ENCODE data around the gene ZNF200. TPM values are rescaled to one million over a fixed set of nuclear protein-coding genes. Genes with fewer than 3 reads are reported as not detected.
A peak's percentile ranks its signal among the peaks of the same experiment; 100 is the strongest.
"Not testable (repeated sequence)": the region's sequence is repeated elsewhere in the genome, so short reads cannot be mapped to it uniquely, and the experiment has no call there.

Gene ZNF200
- total RNA-seq, 1 donor from 2014 or later, result 11.0 TPM

GRCh38 chr16:3212006-3212405 lies 23.0 kb downstream of the ZNF200 start:
- Mint-ChIP-seq H3K36me3 (ENCODE audit: low read depth) (peaks cover 26% of the 10 kb centered on the region), H3K27me3 (ENCODE audit: low read depth) (no peaks in the 10 kb centered on the region), H3K9me3 (peaks cover 53% of the 10 kb centered on the region), H3K4me1 (ENCODE audit: low read depth) (peaks cover 27% of the 10 kb centered on the region), H3K27ac (no peak overlapping the region), H3K4me3 (ENCODE audit: low read depth) (no peak overlapping the region)
- DNase-seq (ENCODE audit: low spot score), result no peak
- intact Hi-C loops (cut with micrococcal nuclease), result no loop called here

- DNase-seq (ENCODE audit: low spot score), result no peak
- Mint-ChIP-seq H3K27me3 (ENCODE audit: low read depth) (no peaks in the 10 kb centered on the region), H3K4me3 (ENCODE audit: low read depth) (no peak overlapping the region), H3K4me1 (ENCODE audit: low read depth) (no peaks in the 10 kb centered on the region), H3K27ac (no peak overlapping the region), H3K9me3 (peaks cover 44% of the 10 kb centered on the region), H3K36me3 (ENCODE audit: low read depth) (peaks cover 4% of the 10 kb centered on the region)
- intact Hi-C loops (cut with micrococcal nuclease), result no loop called here
Observed at GRCh38 chr16:3207086-3207953, 27.6 kb downstream of the ZNF200 start.

DNA sequence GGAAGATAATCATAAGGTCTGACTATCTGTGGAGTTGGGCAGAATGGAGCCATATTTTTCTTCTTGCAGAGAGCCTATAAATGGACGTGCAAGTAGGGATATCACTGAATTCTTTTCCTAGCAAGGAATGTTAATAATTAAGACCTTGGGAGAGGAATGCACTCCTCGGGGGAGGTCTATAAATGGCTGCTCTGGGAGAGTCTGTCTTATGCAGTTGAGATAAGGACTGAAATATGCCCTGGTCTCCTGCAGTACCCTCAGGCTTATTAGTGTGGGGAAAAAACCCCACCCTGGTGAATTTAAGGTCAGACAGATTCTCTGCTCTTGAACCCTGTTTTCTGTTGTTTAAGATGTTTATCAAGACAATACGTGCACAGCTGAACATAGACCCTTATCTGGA lies 29.0 kb downstream of the ZNF200 start:
- intact Hi-C loops (cut with micrococcal nuclease); H3K36me3 Mint-ChIP-seq (ENCODE audit: low read depth); H3K4me1 Mint-ChIP-seq (ENCODE audit: low read depth); H3K27ac Mint-ChIP-seq; H3K4me3 Mint-ChIP-seq (ENCODE audit: low read depth); DNase-seq (ENCODE audit: low spot score); H3K27me3 Mint-ChIP-seq (ENCODE audit: low read depth): not testable (repeated sequence)
- peaks cover 40% of the 10 kb centered on the region for H3K9me3 Mint-ChIP-seq

GRCh38 chr16:3202903-3203539 lies 31.9 kb downstream of the ZNF200 start:
- Mint-ChIP-seq H3K27me3 (ENCODE audit: low read depth) (peaks cover 7% of the 10 kb centered on the region), H3K27ac (no peak overlapping the region), H3K4me1 (ENCODE audit: low read depth) (no peaks in the 10 kb centered on the region), H3K9me3 (peaks cover 31% of the 10 kb centered on the region), H3K4me3 (ENCODE audit: low read depth) (no peak overlapping the region), H3K36me3 (ENCODE audit: low read depth) (peaks cover 4% of the 10 kb centered on the region)
- intact Hi-C loops (cut with micrococcal nuclease), result no loop called here
- no peak for DNase-seq (ENCODE audit: low spot score)

- Mint-ChIP-seq H3K4me3 (ENCODE audit: low read depth) (no peak overlapping the region), H3K9me3 (no peaks in the 10 kb centered on the region), H3K27me3 (ENCODE audit: low read depth) (peaks cover 16% of the 10 kb centered on the region), H3K4me1 (ENCODE audit: low read depth) (no peaks in the 10 kb centered on the region), H3K36me3 (ENCODE audit: low read depth) (no peaks in the 10 kb centered on the region), H3K27ac (no peak overlapping the region)
- DNase-seq (ENCODE audit: low spot score), result no peak
- intact Hi-C loops (cut with micrococcal nuclease), result no loop called here
Observed at GRCh38 chr16:3198334-3199072, 36.5 kb downstream of the ZNF200 start.

- H3K36me3 Mint-ChIP-seq (ENCODE audit: low read depth); H3K9me3 Mint-ChIP-seq; H3K4me3 Mint-ChIP-seq (ENCODE audit: low read depth); intact Hi-C loops (cut with micrococcal nuclease); H3K27ac Mint-ChIP-seq; DNase-seq (ENCODE audit: low spot score); H3K4me1 Mint-ChIP-seq (ENCODE audit: low read depth): not testable (repeated sequence)
- peaks cover 16% of the 10 kb centered on the region for H3K27me3 Mint-ChIP-seq (ENCODE audit: low read depth)
Observed at GRCh38 chr16:3197694-3198333, 37.1 kb downstream of the ZNF200 start.

DNA sequence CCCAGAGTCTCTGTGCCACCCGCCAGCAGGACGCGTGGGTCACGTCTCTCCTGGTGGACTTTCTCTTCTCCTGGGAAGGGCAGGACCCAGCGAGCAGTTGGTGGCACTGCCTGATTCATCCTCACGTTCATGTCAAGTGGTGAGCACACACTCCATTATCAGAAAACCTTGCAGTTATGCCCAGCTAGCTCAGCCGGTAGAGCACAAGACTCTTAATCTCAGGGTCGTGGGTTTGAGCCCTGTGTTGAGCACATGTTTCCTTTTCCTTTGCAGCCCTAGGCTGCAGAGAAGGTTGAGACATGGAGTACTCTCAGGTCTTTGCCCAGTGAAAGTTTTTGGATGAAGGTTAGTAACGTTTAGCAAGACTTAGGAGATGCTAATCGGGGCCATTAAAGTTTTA lies 39.0 kb downstream of the ZNF200 start:
- Mint-ChIP-seq H3K9me3 (no peaks in the 10 kb centered on the region), H3K27me3 (ENCODE audit: low read depth) (peaks cover 25% of the 10 kb centered on the region), H3K27ac (no peak overlapping the region), H3K4me3 (ENCODE audit: low read depth) (no peak overlapping the region), H3K4me1 (ENCODE audit: low read depth) (peaks cover 3% of the 10 kb centered on the region), H3K36me3 (ENCODE audit: low read depth) (no peaks in the 10 kb centered on the region)
- no peak for DNase-seq (ENCODE audit: low spot score)
- intact Hi-C loops (cut with micrococcal nuclease), result no loop called here

GRCh38 chr16:3194792-3195191 lies 40.2 kb downstream of the ZNF200 start:
- peaks cover 9% of the 10 kb centered on the region for H3K4me1 Mint-ChIP-seq (ENCODE audit: low read depth)
- H3K36me3 Mint-ChIP-seq (ENCODE audit: low read depth), result no peaks in the 10 kb centered on the region
- peaks cover 33% of the 10 kb centered on the region for H3K27me3 Mint-ChIP-seq (ENCODE audit: low read depth)
- no peaks in the 10 kb centered on the region for H3K9me3 Mint-ChIP-seq
- intact Hi-C loops (cut with micrococcal nuclease), result no loop called here
- no peak overlapping the region for H3K27ac Mint-ChIP-seq
- DNase-seq (ENCODE audit: low spot score), result no peak
- H3K4me3 Mint-ChIP-seq (ENCODE audit: low read depth), result no peak overlapping the region

DNA sequence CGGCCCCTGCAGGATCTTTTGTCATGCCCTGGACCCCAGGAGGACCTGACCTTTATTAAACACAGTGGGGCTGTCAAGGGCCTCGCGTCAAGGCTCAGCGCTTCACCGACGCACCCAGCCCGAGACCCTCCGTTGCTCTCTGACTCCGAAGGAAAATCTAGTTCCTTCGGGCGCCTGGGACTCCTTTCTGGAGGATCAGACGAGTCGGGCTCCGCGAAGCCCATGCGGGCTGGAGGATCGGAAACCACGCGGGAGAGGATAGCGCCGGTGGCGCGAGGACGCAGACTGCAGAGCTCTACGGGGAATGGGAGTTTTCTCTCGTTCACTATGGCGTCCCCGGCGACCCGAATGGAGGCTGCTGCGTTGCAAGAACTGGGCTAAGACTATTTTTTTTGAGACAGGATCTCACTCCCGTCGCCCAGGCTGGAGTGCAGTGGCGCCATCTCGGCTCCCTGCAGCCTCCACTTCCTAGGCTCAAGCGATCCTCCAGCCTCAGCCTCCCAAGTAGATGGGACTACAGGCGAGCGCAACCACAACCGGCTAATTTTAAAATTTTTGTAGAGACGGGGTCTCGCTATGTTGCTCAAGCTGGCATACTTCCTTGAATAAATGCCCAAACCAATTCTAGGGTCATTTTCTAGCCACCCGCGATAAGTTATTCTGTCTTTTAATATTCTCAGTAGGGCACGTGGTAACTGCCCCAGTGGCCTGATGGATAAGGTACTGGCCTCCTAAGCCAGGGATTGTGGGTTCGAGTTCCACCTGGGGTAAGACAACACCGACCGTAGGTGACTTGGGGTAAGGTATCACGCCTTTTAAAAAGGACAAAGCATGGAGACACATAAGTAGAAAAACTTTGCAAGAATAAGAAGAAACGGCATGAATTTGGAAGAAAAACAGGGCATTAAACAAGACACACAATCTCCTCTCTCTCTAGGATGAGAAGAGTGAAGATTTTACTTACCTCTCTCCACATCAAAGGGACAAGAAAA lies 41.4 kb downstream of the ZNF200 start:
- intact Hi-C loops (cut with micrococcal nuclease), result no loop called here
- Mint-ChIP-seq H3K27me3 (ENCODE audit: low read depth) (peaks cover 43% of the 10 kb centered on the region), H3K4me1 (ENCODE audit: low read depth) (peaks cover 17% of the 10 kb centered on the region), H3K27ac (no peak overlapping the region), H3K9me3 (no peaks in the 10 kb centered on the region), H3K36me3 (ENCODE audit: low read depth) (no peaks in the 10 kb centered on the region), H3K4me3 (ENCODE audit: low read depth) (no peak overlapping the region)
- DNase-seq (ENCODE audit: low spot score), result no peak

DNA sequence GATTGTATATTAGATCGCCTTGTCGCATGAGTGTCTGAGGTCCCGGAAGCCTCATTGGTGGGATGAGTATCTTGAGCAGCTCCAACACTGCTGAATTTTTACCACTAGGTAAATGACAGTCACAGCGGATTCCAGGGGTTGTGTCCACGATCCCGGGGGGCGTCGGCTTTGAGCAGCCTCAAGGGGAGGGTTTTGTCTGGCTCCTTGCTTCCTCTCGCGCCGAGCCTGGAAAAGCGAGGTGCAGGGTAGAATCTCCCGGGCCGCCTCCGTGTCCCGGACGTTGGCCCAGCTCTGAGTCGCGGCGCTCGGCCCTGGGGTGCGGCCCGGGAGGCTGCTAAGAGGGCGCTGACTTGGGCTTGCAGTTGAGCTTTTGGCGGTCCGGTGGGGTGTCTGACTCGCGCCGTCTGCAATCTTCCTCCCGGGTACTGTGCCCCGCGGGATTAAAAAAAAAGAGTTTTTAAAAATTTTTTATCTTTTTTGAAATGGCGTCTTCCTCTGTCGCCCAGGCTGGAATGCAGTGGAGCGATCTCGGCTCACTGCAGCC lies 42.4 kb downstream of the ZNF200 start:
- H3K4me3 Mint-ChIP-seq (ENCODE audit: low read depth), result no peak overlapping the region
- DNase-seq (ENCODE audit: low spot score), result no peak
- no peak overlapping the region for H3K27ac Mint-ChIP-seq
- no peaks in the 10 kb centered on the region for H3K9me3 Mint-ChIP-seq
- no peaks in the 10 kb centered on the region for H3K36me3 Mint-ChIP-seq (ENCODE audit: low read depth)
- H3K27me3 Mint-ChIP-seq (ENCODE audit: low read depth), result peaks cover 46% of the 10 kb centered on the region
- H3K4me1 Mint-ChIP-seq (ENCODE audit: low read depth), result peaks cover 25% of the 10 kb centered on the region
- intact Hi-C loops (cut with micrococcal nuclease), result no loop called here

DNA sequence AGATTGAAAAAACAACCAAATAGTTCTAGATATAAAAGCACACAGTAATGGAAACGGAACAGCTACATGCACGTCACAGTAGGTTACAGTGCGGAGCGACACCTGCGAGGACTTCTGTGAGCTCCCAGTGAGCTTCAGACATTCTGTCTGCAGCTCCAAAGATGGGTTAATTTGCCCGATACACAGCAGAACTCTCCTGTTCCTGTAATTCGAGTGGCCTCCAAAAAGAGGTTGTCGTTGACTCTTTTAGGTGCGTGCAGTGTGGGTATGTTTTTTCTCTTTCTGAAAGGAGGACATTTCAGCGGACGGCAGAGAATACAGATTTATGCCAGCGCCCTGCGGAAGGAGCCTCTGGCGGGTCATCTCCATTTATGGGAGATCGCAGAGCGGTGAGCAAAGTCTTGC lies 44.0 kb downstream of the ZNF200 start:
- no peaks in the 10 kb centered on the region for H3K36me3 Mint-ChIP-seq (ENCODE audit: low read depth)
- H3K4me1 Mint-ChIP-seq (ENCODE audit: low read depth), result peaks cover 26% of the 10 kb centered on the region
- no peaks in the 10 kb centered on the region for H3K9me3 Mint-ChIP-seq
- H3K27ac Mint-ChIP-seq, result no peak overlapping the region
- DNase-seq (ENCODE audit: low spot score), result no peak
- intact Hi-C loops (cut with micrococcal nuclease), result loop anchor here (2.0 kb wide), 1 partner anchor 20 kb away; no protein-coding TSS in a partner anchor
- H3K27me3 Mint-ChIP-seq (ENCODE audit: low read depth), result peaks cover 59% of the 10 kb centered on the region
- H3K4me3 Mint-ChIP-seq (ENCODE audit: low read depth), result peak overlapping the region; percentile 70

Data from activated T-helper 2 cell treated with anti-CD3 and anti-CD28 coated beads, Interferon-gamma antibody, Interleukin-2, Interleukin-4, amounts not matched to agents 10 μg/mL and 5 μg/mL and 100 μg/mL, durations not matched to agents 14 hours and 24 hours and 36 hours (primary cell).